Astrocyte (in vitro differentiated cells and primary cell): ENCODE results near the gene PGGHG. TPM values are rescaled to one million over a fixed set of nuclear protein-coding genes. Genes with fewer than 3 reads are reported as not detected.

Experiments used
- DNase-seq: peaks from one replicate; pipeline ENCODE4 v3.0.0-alpha.2; 2010; ENCODE audit warnings: low read depth
- FAIRE-seq: peaks from 2 replicates; lab custom pipeline; 2011; peaks lifted over from hg19 to GRCh38; lab: Jason Lieb, UNC
- H2AFZ ChIP-seq: 2 replicates; pipeline ENCODE4 v1.6.0; 2012; ENCODE audit warnings: low read depth, low read length, inconsistent platforms
- H3K27ac ChIP-seq: 2 replicates; pipeline ENCODE4 v1.5.1; 2011; ENCODE audit warnings: low read depth, low read length, inconsistent platforms
- H3K27me3 ChIP-seq: 2 replicates; pipeline ENCODE4 v1.6.0; 2011; ENCODE audit warnings: low read length, inconsistent platforms; ENCODE audit not compliant: insufficient read depth
- H3K36me3 ChIP-seq: 2 replicates; pipeline ENCODE4 v1.5.1; 2011; ENCODE audit warnings: low read length, inconsistent platforms; ENCODE audit not compliant: insufficient read depth
- H3K4me1 ChIP-seq: 2 replicates; pipeline ENCODE4 v1.5.1; 2011; ENCODE audit warnings: low read length, inconsistent platforms; ENCODE audit not compliant: insufficient read depth
- H3K4me2 ChIP-seq: 2 replicates; pipeline ENCODE4 v1.6.0; 2012; ENCODE audit warnings: low read length, inconsistent platforms
- H3K4me3 ChIP-seq: 2 replicates; pipeline ENCODE4 v1.5.1; 2011; ENCODE audit warnings: low read depth, mild to moderate bottlenecking, low read length, inconsistent platforms; ENCODE audit not compliant: insufficient read depth
- H3K79me2 ChIP-seq: 2 replicates; pipeline ENCODE4 v1.6.0; 2012; ENCODE audit warnings: mild to moderate bottlenecking, low read length, inconsistent platforms; ENCODE audit not compliant: insufficient read depth
- H3K9ac ChIP-seq: 2 replicates; pipeline ENCODE4 v1.6.0; 2012; ENCODE audit warnings: mild to moderate bottlenecking, low read length, inconsistent platforms
- H3K9me3 ChIP-seq: 2 replicates; pipeline ENCODE4 v1.5.1; 2012; ENCODE audit warnings: low read depth, mild to moderate bottlenecking, low read length, inconsistent platforms; ENCODE audit not compliant: insufficient read depth
- H4K20me1 ChIP-seq: 2 replicates; pipeline ENCODE4 v1.6.0; 2012; ENCODE audit warnings: low read length, inconsistent platforms; ENCODE audit not compliant: insufficient read depth
- H3K27ac Mint-ChIP-seq: one replicate; pipeline ENCODE4 v1.8.0; 2021; ENCODE audit warnings: mild to moderate bottlenecking, mixed read lengths; ENCODE audit not compliant: unreplicated experiment
- H3K27me3 Mint-ChIP-seq: one replicate; pipeline ENCODE4 v1.8.0; 2021; ENCODE audit warnings: low read depth, mixed read lengths; ENCODE audit not compliant: unreplicated experiment
- H3K36me3 Mint-ChIP-seq: one replicate; pipeline ENCODE4 v1.8.0; 2021; ENCODE audit warnings: low read depth, mixed read lengths; ENCODE audit not compliant: unreplicated experiment
- H3K4me1 Mint-ChIP-seq: one replicate; pipeline ENCODE4 v1.8.0; 2021; ENCODE audit warnings: low read depth, mixed read lengths; ENCODE audit not compliant: unreplicated experiment
- H3K4me3 Mint-ChIP-seq: one replicate; pipeline ENCODE4 v1.8.0; 2021; ENCODE audit warnings: mild to moderate bottlenecking, moderate library complexity, mixed read lengths; ENCODE audit not compliant: unreplicated experiment
- H3K9me3 Mint-ChIP-seq: one replicate; pipeline ENCODE4 v1.8.0; 2021; ENCODE audit warnings: mild to moderate bottlenecking, mixed read lengths; ENCODE audit not compliant: unreplicated experiment
- EZH2 ChIP-seq: IDR thresholded peaks from 2 replicates; pipeline ENCODE4 v1.6.1; 2012; ENCODE audit warnings: mild to moderate bottlenecking, low read length, inconsistent platforms; ENCODE audit not compliant: insufficient read depth
- total RNA-seq: library from RNA; stranded (reverse); gene quantifications from 2 replicates; pipeline ENCODE4 v1.2.1, GENCODE V29; 2021
- TF ChIP-seq, protein P1 (sequence below): IDR thresholded peaks from 2 replicates; pipeline ENCODE4 v1.5.1; 2011; ENCODE audit warnings: low read depth, mild to moderate bottlenecking, inconsistent platforms, low read length, moderate library complexity; ENCODE audit not compliant: insufficient read depth

The PGGHG gene
- total RNA-seq, 1 donor from 2014 or later = 25.1 TPM

DNA sequence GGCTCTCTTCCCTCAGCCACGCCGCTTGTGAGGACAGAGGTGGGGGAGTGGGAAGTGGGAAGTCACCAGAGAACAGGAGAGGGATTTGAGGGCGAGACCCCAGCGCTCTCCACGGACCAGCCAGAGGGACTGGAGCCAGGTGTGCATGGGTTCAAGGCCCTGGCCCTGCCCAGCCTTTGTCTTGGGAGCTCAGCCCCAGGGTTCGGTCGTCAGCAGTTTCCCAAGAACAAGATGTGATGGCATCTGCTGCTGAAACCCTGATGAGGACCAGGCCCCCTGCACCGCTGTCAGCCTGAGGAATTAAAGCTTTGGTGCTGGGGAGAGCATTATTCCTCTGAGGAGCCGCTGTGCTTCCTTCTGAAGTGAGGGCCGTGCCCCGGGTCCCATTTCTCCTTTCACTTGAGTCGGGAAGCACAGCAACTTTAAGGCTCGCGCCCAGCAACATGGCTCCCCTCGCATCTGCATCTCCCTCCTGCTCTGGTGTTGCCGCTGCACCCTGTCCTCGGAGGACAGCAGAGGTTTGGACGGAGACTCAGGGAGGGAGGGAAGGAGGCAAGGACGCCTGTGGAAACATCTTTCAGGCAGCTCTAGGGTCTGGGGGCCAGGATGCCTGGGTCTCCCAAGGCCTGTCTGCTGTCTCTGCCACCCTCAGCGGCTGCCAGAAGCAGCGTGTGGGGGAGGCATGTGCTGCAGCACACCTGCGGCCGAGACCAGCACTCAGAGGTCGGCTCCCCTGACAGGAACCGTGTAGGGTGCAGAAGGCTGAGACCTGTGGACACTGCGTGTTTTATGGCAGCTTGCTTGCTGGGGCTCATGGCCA lies 6.6 kb downstream of the PGGHG start:
- Histone ChIP-seq H3K79me2 (no peaks in the 10 kb centered on the region), H3K36me3 (no peaks in the 10 kb centered on the region), H3K27ac (no peak overlapping the region), H2AFZ (no peak overlapping the region), H3K27me3 (no peaks in the 10 kb centered on the region), H3K4me1 (no peaks in the 10 kb centered on the region), H3K4me2 (no peak overlapping the region), H3K4me3 (no peak overlapping the region), H4K20me1 (no peaks in the 10 kb centered on the region), H3K9ac (no peak overlapping the region), H3K9me3 (no peaks in the 10 kb centered on the region)
- H3K9me3 Mint-ChIP-seq = no peaks in the 10 kb centered on the region
- DNase-seq (no peak), FAIRE-seq (no peak)
- H3K4me1 Mint-ChIP-seq = peaks cover 3% of the 10 kb centered on the region
- no peak overlapping the region for H3K27ac Mint-ChIP-seq
- TF ChIP-seq EZH2 = no peak
- TF ChIP-seq, protein P1, sequence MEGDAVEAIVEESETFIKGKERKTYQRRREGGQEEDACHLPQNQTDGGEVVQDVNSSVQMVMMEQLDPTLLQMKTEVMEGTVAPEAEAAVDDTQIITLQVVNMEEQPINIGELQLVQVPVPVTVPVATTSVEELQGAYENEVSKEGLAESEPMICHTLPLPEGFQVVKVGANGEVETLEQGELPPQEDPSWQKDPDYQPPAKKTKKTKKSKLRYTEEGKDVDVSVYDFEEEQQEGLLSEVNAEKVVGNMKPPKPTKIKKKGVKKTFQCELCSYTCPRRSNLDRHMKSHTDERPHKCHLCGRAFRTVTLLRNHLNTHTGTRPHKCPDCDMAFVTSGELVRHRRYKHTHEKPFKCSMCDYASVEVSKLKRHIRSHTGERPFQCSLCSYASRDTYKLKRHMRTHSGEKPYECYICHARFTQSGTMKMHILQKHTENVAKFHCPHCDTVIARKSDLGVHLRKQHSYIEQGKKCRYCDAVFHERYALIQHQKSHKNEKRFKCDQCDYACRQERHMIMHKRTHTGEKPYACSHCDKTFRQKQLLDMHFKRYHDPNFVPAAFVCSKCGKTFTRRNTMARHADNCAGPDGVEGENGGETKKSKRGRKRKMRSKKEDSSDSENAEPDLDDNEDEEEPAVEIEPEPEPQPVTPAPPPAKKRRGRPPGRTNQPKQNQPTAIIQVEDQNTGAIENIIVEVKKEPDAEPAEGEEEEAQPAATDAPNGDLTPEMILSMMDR = no peak
- H3K36me3 Mint-ChIP-seq = peaks cover 4% of the 10 kb centered on the region
- H3K27me3 Mint-ChIP-seq = peaks cover 14% of the 10 kb centered on the region
- no peak overlapping the region for H3K4me3 Mint-ChIP-seq

DNA sequence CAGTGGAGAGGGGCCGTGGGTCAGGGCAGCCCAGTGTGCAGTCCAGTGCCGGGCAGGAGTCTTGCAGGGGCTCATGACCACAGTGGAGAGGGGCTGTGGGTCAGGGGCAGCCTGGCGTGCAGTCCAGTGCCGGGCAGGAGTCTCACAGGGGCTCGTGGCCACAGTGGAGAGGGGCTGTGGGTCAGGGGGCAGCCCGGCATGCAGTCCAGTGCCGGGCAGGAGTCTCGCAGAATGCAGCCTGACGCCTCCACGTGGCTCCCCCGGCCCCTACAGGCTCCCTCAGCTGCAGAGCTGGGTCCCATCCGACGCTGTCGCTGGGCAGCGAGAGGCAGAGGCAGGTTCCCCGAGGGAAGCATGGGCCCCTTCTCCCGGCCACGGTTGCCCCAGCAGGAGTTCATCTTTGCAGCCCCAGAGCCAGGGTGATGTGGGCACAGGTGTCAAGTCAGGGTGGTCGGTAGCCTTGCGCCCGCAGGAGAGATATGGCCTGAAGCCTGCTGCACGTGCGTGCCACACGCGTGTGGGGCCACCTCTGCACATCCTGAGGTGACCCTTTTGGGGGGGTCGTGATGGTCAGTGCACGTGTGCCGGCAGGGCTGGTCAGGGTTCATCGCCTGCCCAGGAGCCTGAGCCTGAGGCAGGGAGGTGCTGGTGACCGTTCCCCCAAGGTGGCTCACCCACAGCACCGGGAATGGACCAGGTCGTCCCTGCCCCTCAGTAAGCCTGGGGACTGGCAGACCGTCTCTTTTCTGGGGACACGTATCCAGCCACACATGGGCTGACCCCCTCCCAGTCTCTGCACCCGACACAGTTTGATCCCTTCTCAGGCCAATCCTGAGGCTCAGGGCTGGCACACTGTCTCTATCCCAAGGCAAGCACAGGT lies 7.5 kb downstream of the PGGHG start:
- TF ChIP-seq EZH2 = no peak
- TF ChIP-seq, protein P1 = no peak
- H3K27me3 Mint-ChIP-seq = peaks cover 13% of the 10 kb centered on the region

More for the DNA sequence above, 7.5 kb downstream of the PGGHG start:
- no peaks in the 10 kb centered on the region for H3K9me3 ChIP-seq
- Mint-ChIP-seq H3K27ac (no peak overlapping the region), H3K36me3 (peaks cover 4% of the 10 kb centered on the region), H3K4me3 (no peak overlapping the region), H3K4me1 (peaks cover 3% of the 10 kb centered on the region), H3K9me3 (no peaks in the 10 kb centered on the region)
- H3K4me2 ChIP-seq = no peak overlapping the region
- no peaks in the 10 kb centered on the region for H3K79me2 ChIP-seq
- FAIRE-seq (no peak), DNase-seq (no peak)
- H3K27me3 ChIP-seq = no peaks in the 10 kb centered on the region
- H2AFZ ChIP-seq = no peak overlapping the region
- H3K4me3 ChIP-seq = no peak overlapping the region
- H3K36me3 ChIP-seq = no peaks in the 10 kb centered on the region
- H3K9ac ChIP-seq = no peak overlapping the region
- H3K4me1 ChIP-seq = no peaks in the 10 kb centered on the region
- H4K20me1 ChIP-seq = no peaks in the 10 kb centered on the region
- H3K27ac ChIP-seq = no peak overlapping the region
